ENCODE results near the gene ITGA8. TPM values are rescaled to one million over a fixed set of nuclear protein-coding genes. Genes with fewer than 3 reads are reported as not detected.

ITGA8 gene
- total and polyA plus RNA-seq, 2 of the 13 experiments (the other 11 are each of a cell fraction or from before 2014, with no cell fraction given), result not detected

DNA sequence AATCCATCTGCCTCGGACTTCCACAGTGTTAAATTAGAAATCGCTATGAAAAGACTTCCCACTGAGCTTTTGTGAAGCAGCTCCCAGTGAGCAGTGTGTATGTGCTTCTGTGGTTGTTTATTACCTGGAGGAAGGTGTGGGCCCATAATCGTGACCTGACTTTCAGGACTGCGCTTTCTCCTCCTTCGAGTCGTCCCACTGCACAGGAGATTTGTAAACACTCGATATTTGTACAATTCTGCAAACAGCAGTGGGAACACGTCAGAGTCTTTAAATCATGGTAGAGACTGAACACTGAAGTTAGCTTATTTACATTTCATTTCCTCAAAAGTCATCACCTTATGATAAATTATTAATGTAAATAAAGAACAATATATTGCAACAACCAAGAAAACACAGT is 171.4 kb downstream of the ITGA8 start:
- in situ Hi-C loops (cut with HindIII; ENCODE audit: extremely low pct_ligation_motif_present, low pct_unique_long_range_greater_than_20kb), result no loop called here
- CTCF ChIA-PET (ENCODE audit: low intra/inter-chr PET ratio, low total read pairs), result no interaction called here
- 7% methylated on average over 7 of the region's 8 CpGs for WGBS (ENCODE audit: low lambda C conversion rate)

More for the DNA sequence above, 171.4 kb downstream of the ITGA8 start:
- no peak for DNase-seq (ENCODE audit: low spot score)
- Histone ChIP-seq H3K9me3 (ENCODE audit: low read length) (no peaks in the 10 kb centered on the region), H3K4me1 (ENCODE audit: insufficient read depth, low read length) (no peaks in the 10 kb centered on the region), H3K4me2 (ENCODE audit: low read depth, low read length) (no peak overlapping the region), H3K9ac (ENCODE audit: insufficient read depth, low read depth, low read length) (no peak overlapping the region), H2AFZ (ENCODE audit: low read length) (no peak overlapping the region), H3K79me2 (ENCODE audit: insufficient read depth, low read length) (no peaks in the 10 kb centered on the region), H4K20me1 (ENCODE audit: insufficient read depth, low read length) (no peaks in the 10 kb centered on the region), H3K4me3 (replicated peaks in 1 of 3; ENCODE audit: insufficient read depth in 1 of 3, low read depth in 2 of 3, low read length in 3 of 3) (no peak overlapping the region), H3K27ac (ENCODE audit: extremely low read length, insufficient read depth, low read length) (no peak overlapping the region), H3K27me3 (ENCODE audit: control insufficient read depth in 1 of 2, insufficient read depth in 2 of 2, low read length in 2 of 2) (no peaks in the 10 kb centered on the region; a peak in 1 of 5 replicates), H3K36me3 (replicated peaks in 1 of 2; ENCODE audit: control insufficient read depth in 1 of 2, insufficient read depth in 2 of 2, low read length in 2 of 2) (no peaks in the 10 kb centered on the region)
- intact Hi-C loops (cut with micrococcal nuclease; ENCODE audit: unreplicated experiment), result no loop called here
- BruUV-seq (replicated peaks), result no TSS peak
- ATAC-seq, result no peak
- POLR2A ChIA-PET, result no interaction called here
- FAIRE-seq, result no peak
- TF ChIP-seq NKX3-1 (CRISPR knock-in tag; IDR thresholded peaks at IDR 0.05) (no peak), GATAD1 (CRISPR knock-in tag; IDR thresholded peaks at IDR 0.05) (no peak), JARID2 (CRISPR knock-in tag; IDR thresholded peaks at IDR 0.05; ENCODE audit: insufficient replicate concordance) (no peak), MYC (CRISPR knock-in tag; IDR thresholded peaks at IDR 0.05; ENCODE audit: borderline replicate concordance) (no peak), SP4 (CRISPR knock-in tag; IDR thresholded peaks at IDR 0.05) (no peak), ZNF567 (CRISPR knock-in tag; IDR thresholded peaks at IDR 0.05; ENCODE audit: borderline replicate concordance) (no peak), SRF (IDR thresholded peaks at IDR 0.05; ENCODE audit: low read depth, low read length) (no peak), FOXA1 (IDR thresholded peaks at IDR 0.05) (no peak), FOXA1 (CRISPR knock-in tag; IDR thresholded peaks at IDR 0.05) (no peak), NFRKB (IDR thresholded peaks at IDR 0.05) (no peak), ZNF614 (CRISPR knock-in tag; IDR thresholded peaks at IDR 0.05; ENCODE audit: borderline replicate concordance) (no peak), MED13 (CRISPR knock-in tag; IDR thresholded peaks at IDR 0.05) (no peak), ZNF354B (CRISPR knock-in tag; IDR thresholded peaks at IDR 0.05) (no peak), ZBTB20 (CRISPR knock-in tag; IDR thresholded peaks at IDR 0.05; ENCODE audit: borderline replicate concordance, low read depth) (no peak), NFYC (CRISPR knock-in tag; IDR thresholded peaks at IDR 0.05) (no peak), MIER3 (CRISPR knock-in tag; IDR thresholded peaks at IDR 0.05; ENCODE audit: borderline replicate concordance) (no peak), TBX2 (CRISPR knock-in tag; IDR thresholded peaks at IDR 0.05; ENCODE audit: borderline replicate concordance) (no peak), ATAD3A (CRISPR knock-in tag; IDR thresholded peaks at IDR 0.05) (no peak), ZNF276 (CRISPR knock-in tag; IDR thresholded peaks at IDR 0.05; ENCODE audit: low read depth) (no peak), HOXA9 (CRISPR knock-in tag; IDR thresholded peaks at IDR 0.05; ENCODE audit: borderline replicate concordance) (no peak)

Data from HepG2 (cell line).